SW 1271 (cell line): ENCODE results near the gene DTD1.

Experiments used
- DNase-seq, 2 experiments: peaks; one replicate each; lab custom pipeline; 2025; lab: John Stamatoyannopoulos, UW

DTD1 gene

GRCh38 chr20:18587665-18588573 lies at the start of gene DTD1:
DTD1 (plus strand) TSS chr20:18588054; CDS start chr20:18588073, 19 bp downstream.
- peak; percentile 79 to 86 for DNase-seq

- DNase-seq = no peak
Observed at GRCh38 chr20:18541741-18542140, 46.1 kb upstream of the DTD1 start.

- DNase-seq = no peak
Observed at GRCh38 chr20:18543216-18543615, 44.6 kb upstream of the DTD1 start.

- no peak for DNase-seq
Observed at GRCh38 chr20:18543932-18544331, 43.9 kb upstream of the DTD1 start.

- DNase-seq = no peak
Observed at GRCh38 chr20:18545566-18545965, 42.3 kb upstream of the DTD1 start.

GRCh38 chr20:18548465-18548864 lies 39.4 kb upstream of the DTD1 start:
- no peak for DNase-seq

GRCh38 chr20:18553746-18554145 lies 34.1 kb upstream of the DTD1 start:
- no peak for DNase-seq

- peak; percentile 92 to 93 for DNase-seq
Observed at GRCh38 chr20:18566892-18567738, 20.7 kb upstream of the DTD1 start, which contains the start of gene SMIM26. SMIM26 (plus strand) TSS chr20:18567432; CDS start chr20:18567479, 47 bp downstream.

GRCh38 chr20:18567739-18568091 lies 20.1 kb upstream of the DTD1 start:
- no peak for DNase-seq

GRCh38 chr20:18571009-18571408 lies 16.8 kb upstream of the DTD1 start:
- DNase-seq = no peak

- no peak for DNase-seq
Observed at GRCh38 chr20:18571578-18571977, 16.3 kb upstream of the DTD1 start.

- DNase-seq = no peak
Observed at GRCh38 chr20:18577942-18578341, 9.9 kb upstream of the DTD1 start.

GRCh38 chr20:18578581-18578980 lies 9.3 kb upstream of the DTD1 start:
- DNase-seq = no peak

- DNase-seq = no peak
Observed at GRCh38 chr20:18580012-18580411, 7.8 kb upstream of the DTD1 start.

- no peak for DNase-seq
Observed at GRCh38 chr20:18585134-18585533, 2.7 kb upstream of the DTD1 start.

- DNase-seq = no peak
Observed at GRCh38 chr20:18588574-18588933, 700 bp downstream of the DTD1 start.

- peak in 1 of 2 experiments; percentile 4 for DNase-seq
Observed at GRCh38 chr20:18589941-18590674, 2.3 kb downstream of the DTD1 start.

GRCh38 chr20:18596270-18596669 lies 8.4 kb downstream of the DTD1 start:
- no peak for DNase-seq

- DNase-seq = no peak
Observed at GRCh38 chr20:18609741-18610140, 21.9 kb downstream of the DTD1 start.

GRCh38 chr20:18611492-18611891 lies 23.6 kb downstream of the DTD1 start:
- no peak for DNase-seq

GRCh38 chr20:18613553-18613952 lies 25.7 kb downstream of the DTD1 start:
- DNase-seq = no peak

- no peak for DNase-seq
Observed at GRCh38 chr20:18614244-18614643, 26.4 kb downstream of the DTD1 start.
